22Rv1 (cell line): Measurements from ENCODE around the gene PIK3AP1.

Source experiments
- ZFX ChIP-seq: fragments of 450-650 bp; IDR thresholded peaks from 2 replicates; pipeline ENCODE4 v1.6.1; 2017; ENCODE audit warnings: antibody characterized with exemption, borderline replicate concordance
- TF ChIP-seq, protein P1 (sequence below): fragments of 450-650 bp; IDR thresholded peaks from 2 replicates; pipeline ENCODE4 v1.5.1; 2017; ENCODE audit warnings: mild to moderate bottlenecking

GRCh38 chr10:96657385-96657784 lies 62.9 kb downstream of the PIK3AP1 start:
- TF ChIP-seq, protein P1, sequence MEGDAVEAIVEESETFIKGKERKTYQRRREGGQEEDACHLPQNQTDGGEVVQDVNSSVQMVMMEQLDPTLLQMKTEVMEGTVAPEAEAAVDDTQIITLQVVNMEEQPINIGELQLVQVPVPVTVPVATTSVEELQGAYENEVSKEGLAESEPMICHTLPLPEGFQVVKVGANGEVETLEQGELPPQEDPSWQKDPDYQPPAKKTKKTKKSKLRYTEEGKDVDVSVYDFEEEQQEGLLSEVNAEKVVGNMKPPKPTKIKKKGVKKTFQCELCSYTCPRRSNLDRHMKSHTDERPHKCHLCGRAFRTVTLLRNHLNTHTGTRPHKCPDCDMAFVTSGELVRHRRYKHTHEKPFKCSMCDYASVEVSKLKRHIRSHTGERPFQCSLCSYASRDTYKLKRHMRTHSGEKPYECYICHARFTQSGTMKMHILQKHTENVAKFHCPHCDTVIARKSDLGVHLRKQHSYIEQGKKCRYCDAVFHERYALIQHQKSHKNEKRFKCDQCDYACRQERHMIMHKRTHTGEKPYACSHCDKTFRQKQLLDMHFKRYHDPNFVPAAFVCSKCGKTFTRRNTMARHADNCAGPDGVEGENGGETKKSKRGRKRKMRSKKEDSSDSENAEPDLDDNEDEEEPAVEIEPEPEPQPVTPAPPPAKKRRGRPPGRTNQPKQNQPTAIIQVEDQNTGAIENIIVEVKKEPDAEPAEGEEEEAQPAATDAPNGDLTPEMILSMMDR, result no peak
- no peak for TF ChIP-seq ZFX
